HG03025 (cell line): Measurements from ENCODE around the gene BCAS3.

Experiments
- ATAC-seq: cut with Tn5 transposase; IDR thresholded peaks from one replicate; pipeline ENCODE4 v1.9.1; 2021; ENCODE audit warnings: mild to moderate bottlenecking, moderate library complexity; ENCODE audit not compliant: unreplicated experiment, low FRiP score

BCAS3 gene

DNA sequence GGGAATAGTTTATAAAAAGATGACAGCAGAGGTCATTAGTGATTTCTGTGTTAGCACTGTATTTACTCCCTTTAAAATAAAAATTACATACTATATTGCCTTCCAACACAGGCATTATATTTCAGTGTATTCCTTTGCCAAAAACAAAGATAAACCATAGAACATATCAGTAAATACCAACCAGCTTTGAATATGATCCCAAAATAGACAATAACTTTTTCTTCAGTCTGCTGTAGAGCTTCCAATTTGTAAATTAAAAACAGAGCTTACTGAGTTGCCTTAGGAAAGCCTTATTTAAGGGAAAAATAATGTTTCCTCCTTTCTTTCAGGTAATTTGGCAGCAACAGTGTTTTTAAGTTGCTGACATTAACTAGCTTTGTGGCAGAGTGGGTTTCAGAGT lies 369.9 kb downstream of the BCAS3 start:
- ATAC-seq = no peak

DNA sequence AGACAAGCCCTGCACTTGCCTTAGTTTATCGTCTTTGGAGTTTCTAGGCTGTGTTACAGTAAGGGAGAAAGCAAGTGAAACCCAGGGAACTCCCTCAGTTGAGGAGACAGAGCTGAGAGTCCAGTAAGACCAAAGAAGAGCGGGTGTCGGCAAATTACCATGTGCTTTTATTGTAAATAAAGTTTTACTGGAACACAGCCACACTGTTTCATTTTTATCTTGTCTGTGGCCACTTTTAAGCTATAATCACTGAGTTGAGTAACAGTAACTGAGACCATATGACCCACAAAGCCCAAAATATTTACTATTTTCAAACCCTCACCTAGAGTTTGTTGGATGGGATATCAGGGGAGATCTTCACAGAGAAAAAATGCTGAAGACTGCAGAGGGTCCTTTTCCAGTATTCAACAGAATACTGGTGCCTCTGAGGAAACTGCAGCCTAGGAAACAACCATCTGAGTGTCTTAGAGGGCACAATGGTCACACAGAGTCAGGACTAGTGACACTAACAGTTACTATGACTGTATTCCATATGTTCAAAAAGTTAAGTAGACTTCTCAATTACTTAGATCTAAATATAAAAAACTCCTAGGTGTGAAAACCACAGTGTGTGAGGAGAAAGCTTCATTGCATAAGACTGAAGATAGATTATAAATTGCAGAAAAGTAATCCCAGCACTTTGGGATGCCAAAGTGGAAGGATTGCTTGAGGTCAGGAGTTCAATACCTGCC lies 370.9 kb downstream of the BCAS3 start:
- no peak for ATAC-seq

DNA sequence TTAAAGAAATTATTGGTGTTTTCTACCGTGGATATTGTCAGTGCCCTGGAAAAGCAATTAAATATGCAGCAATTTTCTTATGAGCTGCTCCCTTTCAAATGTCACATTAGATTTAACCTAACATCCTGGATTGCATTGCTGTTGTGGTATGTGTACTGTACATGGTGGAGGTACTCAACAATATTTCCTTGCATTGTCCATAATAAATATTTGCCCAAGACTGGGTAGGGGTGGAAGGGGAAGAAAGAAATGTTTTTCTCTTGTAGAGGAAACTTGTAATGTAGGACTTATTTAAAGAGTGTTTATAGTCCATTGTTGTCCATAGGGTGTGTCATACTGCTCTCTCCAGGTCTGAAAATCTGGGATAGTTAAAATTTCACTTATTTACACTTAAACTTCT lies 375.8 kb downstream of the BCAS3 start:
- ATAC-seq = no peak

DNA sequence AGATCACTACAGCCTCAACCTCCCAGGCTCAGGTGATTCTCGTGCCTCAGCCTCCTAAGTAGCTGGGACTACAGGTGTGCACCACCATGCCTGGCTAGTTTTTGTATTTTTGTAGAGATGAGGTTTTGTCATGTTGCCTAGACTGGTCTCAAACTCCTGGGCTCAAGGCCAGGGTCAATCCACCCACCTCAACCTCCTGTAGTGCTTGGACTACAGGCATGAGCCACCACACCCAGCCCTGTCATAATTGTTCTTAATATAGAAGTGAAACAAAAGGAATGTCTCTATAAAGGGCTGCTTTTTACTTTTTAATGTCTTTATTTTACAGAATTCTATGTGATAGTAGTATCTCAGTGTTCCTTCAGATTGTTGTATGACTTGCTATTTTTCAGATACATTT lies 376.8 kb downstream of the BCAS3 start:
- no peak for ATAC-seq

DNA sequence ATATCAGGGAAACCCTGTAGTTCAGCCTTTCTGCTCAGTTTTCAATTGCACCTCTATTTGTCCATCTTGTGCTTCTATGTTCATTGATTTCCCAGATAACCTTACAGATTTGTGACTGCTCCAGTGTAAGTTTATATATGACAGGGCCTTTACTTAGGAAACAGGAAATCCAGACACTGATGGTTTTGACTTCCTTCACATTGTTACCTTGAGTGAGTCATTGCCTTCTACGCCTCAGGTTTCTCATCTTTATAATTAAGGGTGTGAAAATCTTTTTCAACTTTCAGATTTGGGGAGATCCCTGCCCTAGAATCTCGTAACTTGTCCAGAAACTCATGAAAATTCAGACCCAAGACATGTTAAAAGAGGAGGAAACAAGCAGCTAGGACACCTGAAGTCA lies 379.6 kb downstream of the BCAS3 start:
- ATAC-seq = no peak

DNA sequence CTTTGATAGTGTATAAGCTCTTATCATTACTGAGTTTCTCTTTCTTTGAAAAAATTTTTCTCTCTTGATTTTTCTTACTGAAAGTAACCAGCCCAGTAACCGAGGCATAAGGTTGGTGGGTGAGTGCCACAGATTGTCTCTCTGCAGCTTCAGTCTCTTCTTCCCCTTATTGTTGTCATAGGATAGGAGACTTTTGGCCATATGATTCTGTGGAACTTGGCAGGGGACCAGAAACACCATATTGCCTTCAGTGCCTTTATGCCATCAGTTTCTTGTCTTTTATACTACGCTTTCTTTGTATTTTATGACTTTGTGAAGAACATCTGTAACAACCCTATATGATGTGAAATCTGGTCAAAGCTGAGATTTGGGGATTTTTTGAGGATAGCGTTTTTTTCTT lies 380.4 kb downstream of the BCAS3 start:
- ATAC-seq = no peak

DNA sequence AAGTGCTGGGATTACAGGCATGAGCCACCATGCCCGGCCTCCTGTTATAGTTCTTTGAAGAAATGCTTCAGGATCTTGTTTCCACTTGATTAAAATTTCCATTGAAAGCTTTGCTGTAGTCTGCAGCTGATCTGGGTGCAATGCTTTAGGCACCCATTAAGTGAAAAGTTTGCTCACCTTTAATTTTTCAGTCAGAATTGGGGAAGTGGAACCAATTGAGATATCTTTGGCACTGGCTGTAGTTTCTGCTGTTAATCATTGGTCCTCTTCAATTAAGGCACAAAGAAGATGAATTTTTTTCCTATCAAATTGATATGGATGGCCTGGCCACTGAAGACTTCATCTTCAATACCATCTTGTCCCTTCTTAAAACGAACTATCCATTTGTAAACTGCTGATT lies 385.9 kb downstream of the BCAS3 start:
- no peak for ATAC-seq

DNA sequence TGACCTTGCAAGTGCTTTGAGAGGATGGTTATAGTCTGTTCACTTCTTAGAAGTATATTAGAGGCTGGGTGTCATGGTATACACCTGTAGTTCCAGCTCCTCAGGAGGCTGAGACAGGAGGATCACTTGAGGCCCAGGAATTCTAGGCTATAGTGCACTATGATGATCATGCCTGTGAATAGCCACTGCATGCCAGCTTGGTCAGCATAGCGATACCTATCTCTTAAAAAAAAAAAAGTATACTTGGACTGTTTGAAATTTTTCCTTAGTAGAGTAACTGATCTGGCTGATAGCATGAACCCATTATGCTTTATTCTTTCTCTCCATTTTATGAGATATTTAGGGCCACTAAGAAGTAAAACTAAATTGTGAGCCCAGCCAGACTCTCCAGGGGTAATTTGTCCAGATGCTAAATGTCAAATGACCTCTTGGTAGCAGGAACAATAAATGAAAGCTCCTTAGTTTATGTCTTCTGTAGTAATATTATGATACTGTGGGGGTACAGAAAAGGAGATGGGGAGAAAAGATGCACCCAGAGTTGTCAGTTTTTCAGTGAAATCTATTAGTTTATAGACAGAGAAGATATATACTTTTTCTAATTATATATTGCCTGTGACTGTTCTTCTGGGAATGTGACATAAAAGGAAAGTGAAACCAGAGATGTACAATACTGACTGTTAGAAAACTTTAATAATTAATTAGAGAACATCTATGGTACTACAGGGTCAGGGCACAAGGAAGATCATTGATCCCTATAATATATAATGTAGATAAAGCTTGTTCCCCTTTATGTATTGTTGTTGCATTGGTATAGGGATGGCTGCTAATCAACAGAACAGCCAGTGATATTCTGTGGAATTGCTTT lies 386.7 kb downstream of the BCAS3 start:
- ATAC-seq = no peak

DNA sequence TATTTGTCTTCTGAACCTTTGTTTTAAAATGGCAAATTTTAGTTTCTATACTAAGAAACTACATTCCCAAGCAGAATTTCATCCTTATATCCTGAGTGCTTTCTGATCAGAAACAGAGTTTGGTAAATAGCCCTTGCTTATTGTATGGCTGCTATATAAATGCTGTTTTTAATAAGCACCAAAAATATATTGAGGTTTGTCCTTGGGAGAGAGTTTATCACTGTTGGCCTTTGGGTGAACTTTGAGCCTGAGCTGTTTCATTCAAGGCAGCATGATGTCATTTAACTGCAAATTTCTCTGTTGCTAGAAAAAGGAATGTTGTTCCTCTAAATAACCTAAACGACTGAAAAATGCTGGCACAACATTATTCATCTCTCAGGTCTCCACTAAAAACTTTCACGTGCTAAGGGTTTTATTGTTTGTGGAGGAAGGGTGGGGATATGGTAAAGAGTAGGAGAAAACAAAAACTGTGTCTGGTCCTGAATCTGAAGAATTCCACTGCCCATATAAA lies 387.7 kb downstream of the BCAS3 start:
- no peak for ATAC-seq

DNA sequence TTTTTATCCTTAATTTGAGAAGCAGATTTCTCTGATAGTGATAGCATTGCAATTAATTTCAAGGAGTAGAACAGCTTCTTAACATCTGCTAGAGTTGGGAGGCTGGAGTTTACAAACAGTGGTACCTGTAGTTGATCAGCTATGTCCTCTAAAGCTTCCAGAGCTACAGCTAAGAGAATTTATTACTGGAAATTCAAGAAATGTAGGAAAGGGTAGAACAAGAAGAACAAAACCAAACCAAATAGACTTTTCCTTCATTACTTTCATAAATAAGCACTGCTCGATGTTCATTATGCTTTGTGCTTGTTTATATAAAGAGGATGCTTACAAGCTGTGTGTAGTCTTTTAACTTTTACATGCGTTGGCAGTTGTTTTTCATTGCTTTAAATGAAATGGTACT lies 388.4 kb downstream of the BCAS3 start:
- no peak for ATAC-seq

DNA sequence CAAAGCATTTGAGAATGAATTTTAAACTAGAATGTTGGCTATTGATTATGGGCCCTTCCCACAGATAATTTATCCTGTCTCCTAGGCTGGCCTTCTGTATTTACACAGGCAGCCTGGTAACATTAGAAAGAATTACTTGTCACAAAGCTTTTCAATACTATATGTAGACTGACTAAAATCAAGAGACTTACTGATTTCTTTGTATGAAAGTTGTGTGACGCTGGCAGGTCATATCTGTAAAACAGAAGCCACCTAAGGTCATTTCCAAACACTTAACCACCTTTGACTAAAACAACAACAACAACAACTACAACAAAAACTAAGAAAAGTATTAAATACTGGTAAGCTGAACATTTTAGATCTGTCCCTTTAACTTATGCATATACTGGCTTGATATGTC lies 393.0 kb downstream of the BCAS3 start:
- ATAC-seq = no peak

DNA sequence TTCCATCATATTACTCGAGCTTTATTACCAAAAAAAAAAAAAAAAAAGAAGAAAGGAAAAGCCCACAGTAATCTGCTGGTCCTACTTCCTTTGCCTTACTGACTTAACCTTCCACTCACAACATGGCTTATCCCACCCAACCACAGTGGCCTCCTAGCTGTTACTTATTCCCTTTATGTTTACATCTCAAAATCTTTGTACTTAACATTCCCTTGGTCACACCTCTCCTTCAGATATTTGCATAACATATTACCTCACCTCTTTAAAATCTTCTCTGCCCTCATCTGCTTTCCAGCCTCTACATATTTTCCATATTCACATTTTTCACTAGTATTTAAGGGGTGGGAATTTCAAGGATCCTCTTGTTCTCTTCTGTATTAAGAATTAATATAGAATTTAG lies 395.0 kb downstream of the BCAS3 start:
- no peak for ATAC-seq

DNA sequence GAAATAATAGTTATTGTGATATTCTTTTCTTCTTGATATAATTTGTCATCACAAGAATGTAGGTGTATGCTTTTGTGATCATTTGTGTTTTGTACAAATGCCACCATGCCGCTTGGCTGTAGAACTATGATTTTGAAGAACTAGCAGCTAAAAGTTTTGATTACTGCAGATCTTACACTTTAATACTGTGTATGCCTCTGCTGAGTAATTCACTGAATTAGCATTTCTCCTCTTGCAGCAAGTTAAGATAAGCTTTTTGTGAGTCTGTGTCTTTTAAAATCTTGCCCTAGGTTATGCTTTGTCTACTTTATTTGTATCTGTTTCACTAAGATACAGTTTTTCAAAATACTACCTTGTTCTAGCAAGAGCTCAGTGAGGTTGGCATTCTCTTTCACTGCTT lies 395.5 kb downstream of the BCAS3 start:
- ATAC-seq = no peak

DNA sequence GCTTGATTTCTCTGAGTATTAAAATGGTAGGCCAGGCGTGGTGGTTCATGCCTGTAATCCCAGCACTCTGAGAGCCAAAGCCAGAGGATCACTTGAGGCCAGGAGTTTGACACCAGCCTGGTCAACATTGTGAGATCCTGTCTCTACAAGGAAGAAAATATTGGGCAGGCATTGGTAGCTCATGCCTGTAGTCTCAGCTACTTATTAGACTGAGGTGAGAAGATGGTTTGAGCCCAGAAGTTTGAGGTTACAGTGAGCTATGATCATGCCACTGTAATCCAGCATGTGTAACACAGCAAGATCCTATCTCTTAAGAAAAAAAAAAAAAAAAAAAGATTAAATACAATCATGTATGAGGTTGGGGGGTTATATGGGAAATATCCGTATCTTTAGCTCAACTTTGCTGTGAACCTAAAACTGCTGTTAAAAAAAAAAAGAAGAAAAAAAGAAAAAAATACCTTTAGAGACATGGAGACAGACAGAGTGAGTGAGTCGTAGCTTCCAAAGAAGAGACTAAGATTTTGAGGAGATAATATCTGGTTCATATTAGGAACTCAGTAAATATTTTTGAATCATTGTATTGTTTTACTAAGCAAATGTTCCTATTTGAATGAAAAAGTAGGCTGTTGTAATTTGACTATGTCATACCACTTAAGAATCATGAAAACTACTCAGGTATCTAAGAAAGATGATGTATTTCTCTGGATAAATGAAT lies 396.3 kb downstream of the BCAS3 start:
- no peak for ATAC-seq

DNA sequence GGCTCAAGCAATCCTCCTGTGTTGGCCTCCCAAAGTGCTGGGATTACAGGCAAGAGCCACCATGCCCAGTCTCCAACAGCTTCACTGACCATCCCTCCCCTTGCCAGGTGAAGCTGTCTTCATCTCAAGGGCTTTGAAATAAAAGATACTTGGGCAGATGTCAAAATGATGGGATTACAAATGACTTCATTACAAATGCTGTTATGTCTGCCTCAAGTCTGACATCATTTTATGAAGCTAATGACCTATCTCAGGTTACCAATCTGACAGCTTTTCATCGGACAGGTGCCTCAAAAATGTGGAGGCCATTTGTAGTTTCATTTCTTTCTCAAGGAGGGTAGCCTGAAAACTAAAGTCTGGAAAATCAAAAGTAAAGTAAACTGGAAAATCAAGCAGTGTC lies 398.3 kb downstream of the BCAS3 start:
- ATAC-seq = no peak

DNA sequence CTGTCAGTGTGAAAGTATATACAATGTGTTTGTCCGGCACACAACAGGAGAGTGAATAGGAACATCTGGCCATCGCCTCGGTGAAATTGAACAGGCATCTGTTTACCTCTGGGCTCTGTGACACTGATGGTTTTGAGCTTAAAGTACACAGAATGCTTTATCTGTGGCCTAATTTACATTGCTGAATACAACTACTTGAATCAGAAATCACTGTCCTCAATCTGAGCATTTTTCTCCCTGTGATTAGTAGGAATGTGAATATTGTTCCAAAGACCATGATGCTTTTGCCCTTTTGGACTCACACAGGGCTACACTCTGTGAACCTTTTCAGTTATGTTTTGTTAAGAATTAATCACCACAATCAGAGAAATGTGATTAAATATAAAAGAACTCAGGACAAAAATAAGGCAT lies 399.0 kb downstream of the BCAS3 start:
- ATAC-seq = no peak

DNA sequence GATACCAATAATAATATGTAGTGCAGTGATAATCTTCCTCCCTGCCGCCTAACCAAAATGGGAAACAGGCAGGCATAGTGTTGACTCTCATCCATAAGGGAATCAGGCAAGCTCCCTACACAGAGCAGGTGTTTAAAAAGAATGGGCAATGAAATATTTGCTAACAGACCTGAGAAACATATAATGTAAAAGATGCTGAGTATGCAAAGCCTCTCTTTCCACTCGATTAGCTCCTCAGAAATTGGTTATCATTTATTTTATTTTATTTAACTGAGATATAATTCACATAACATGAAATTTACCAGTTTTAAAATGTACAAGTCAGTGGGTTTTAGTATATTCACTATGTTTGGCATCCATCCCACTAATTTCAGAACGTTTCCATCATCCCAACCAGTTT lies 404.3 kb downstream of the BCAS3 start:
- no peak for ATAC-seq

DNA sequence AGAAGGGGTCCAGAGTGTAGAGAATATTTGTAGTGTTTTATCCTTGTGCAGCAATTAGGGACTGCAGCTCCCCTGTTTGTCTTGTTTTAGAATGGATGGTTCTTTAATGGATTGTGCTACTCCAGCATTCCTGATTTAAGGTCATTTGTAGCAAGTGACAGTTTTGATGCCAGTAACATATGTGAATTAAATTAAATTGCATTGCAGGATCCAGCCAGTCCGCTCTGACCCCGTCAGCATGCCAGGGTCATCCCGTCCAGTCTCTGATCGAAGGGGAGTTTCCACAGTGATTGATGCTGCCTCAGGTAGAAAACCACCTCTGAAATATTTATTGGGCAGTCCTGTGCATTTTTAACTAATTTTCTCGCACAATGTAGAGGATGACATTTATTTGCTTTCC lies 406.6 kb downstream of the BCAS3 start:
- no peak for ATAC-seq

DNA sequence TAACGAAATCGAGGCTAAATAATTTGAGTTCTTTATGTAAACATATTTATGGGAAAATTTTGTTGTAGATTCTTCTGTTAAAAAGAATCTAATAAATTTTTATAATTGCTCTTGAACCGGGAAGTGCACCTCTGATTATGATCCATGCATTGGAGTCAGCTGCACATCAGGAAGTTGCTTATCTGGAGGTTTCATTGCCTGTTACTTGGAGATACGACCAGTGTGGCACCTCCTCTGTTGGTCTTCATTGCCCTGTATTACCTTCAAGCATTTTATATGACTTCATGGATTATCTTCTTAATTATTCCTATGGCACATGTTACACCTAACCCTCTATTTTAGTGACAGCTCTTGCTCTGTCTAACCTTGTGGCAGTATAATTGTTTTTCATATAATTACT lies 409.4 kb downstream of the BCAS3 start:
- ATAC-seq = no peak

DNA sequence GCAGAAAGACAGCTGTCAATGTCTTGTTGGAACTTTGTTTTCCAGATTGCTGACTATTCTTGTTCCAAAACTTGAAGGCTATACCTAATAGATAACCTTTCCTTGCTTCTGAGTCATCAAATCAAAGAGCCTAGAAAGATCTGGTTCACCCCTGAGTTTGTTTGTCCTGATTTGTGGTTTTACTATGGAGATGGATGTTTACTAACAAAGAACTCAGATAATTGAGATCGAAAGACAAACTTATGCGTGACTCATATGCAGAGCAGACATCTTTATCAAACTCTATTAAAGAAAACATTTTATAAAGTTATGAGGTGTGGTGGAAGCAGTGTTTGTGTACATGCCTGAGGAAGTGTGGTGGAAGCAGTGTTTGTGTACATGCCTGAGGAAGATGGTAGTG lies 410.9 kb downstream of the BCAS3 start:
- ATAC-seq = no peak

DNA sequence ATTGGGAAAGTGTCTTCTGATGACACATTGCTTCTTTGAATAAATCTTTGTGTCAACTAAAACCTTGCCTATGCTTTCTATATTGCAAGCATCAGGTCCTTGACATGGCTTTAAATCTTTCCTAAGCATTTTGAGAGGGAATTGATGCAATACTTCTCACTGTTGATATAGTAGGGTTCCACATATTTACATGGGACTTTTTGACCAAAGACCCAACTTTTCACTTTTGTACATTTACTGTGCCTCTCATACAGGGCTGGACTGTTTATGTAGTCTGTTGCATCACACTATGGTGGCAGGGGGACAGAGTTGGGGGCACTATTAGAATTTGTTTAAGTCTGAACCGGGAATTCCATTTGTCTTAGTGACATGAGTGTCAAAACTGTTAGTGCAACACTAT lies 413.4 kb downstream of the BCAS3 start:
- no peak for ATAC-seq
